H1 (cell line): ENCODE data around the gene CAPN8. TPM values are rescaled to one million over a fixed set of nuclear protein-coding genes. Genes with fewer than 3 reads are reported as not detected.
A peak's percentile ranks its signal among the peaks of the same experiment; 100 is the strongest.

Experiments used
- CTCF ChIA-PET: fragments of 300-600 bp; sonication (Branson Sonifier 250); formaldehyde crosslinking; loops from one replicate; lab custom pipeline; 2021; ENCODE audit not compliant: partially characterized antibody; lab: Charles Lee
- POLR2A ChIA-PET: fragments of 300-600 bp; sonication (Branson Sonifier 250); formaldehyde crosslinking; loops from one replicate; lab custom pipeline; 2021; ENCODE audit warnings: inconsistent platforms; ENCODE audit not compliant: partially characterized antibody; lab: Charles Lee
- DNase-seq, 2 experiments: peaks; one replicate each; pipeline versions ENCODE4 v3.0.0 to v3.0.0-alpha.2; 2010 to 2022; ENCODE audit warnings: low spot score in 2 of 2, low read depth in 1 of 2, mixed read lengths in 1 of 2
- FAIRE-seq: peaks from 2 replicates; lab custom pipeline; 2011; peaks lifted over from hg19 to GRCh38; lab: Jason Lieb, UNC
- H2AFZ ChIP-seq: 2 replicates; pipeline ENCODE4 v1.8.1; 2012; ENCODE audit warnings: low read length, inconsistent platforms
- H2AK5ac ChIP-seq: 2 replicates; pipeline ENCODE4 v1.6.1; 2013; ENCODE audit warnings: low read depth, low read length
- H2BK120ac ChIP-seq: replicated peaks from 2 replicates; pipeline ENCODE3; 2013; ENCODE audit warnings: low read depth, low read length, inconsistent platforms
- H2BK12ac ChIP-seq: 2 replicates; pipeline ENCODE4 v1.6.1; 2013; ENCODE audit warnings: low read depth, low read length
- H2BK15ac ChIP-seq: 2 replicates; pipeline ENCODE4 v1.6.1; 2013; ENCODE audit warnings: low read length
- H2BK20ac ChIP-seq: 2 replicates; pipeline ENCODE4 v1.6.1; 2013; ENCODE audit warnings: low read length
- H2BK5ac ChIP-seq: 2 replicates; pipeline ENCODE4 v1.6.1; 2013; ENCODE audit warnings: low read depth, low read length
- H3K14ac ChIP-seq: 2 replicates; pipeline ENCODE4 v1.6.1; 2013; ENCODE audit warnings: inconsistent platforms; ENCODE audit not compliant: insufficient read length
- H3K18ac ChIP-seq: 2 replicates; pipeline ENCODE4 v1.6.1; 2013; ENCODE audit warnings: low read length; ENCODE audit errors: extremely low read depth
- H3K23ac ChIP-seq: 2 replicates; pipeline ENCODE4 v1.6.1; 2013; ENCODE audit warnings: inconsistent platforms; ENCODE audit not compliant: insufficient read length
- H3K23me2 ChIP-seq: 2 replicates; pipeline ENCODE4 v1.6.1; 2013; ENCODE audit warnings: low read depth, low read length
- H3K27ac ChIP-seq: 2 replicates; pipeline ENCODE4 v1.6.1; 2011; ENCODE audit warnings: low read depth, low read length, inconsistent platforms
- H3K27me3 ChIP-seq, 4 experiments: replicated peaks in 1 of 4; 1 replicate in 1 of 4; 2 replicates in 3 of 4; pipeline versions ENCODE4 v1.6.1 to v1.8.1; 2011 to 2013; ENCODE audit warnings: low read length in 3 of 4, mild to moderate bottlenecking in 3 of 4, inconsistent platforms in 2 of 4, mixed read lengths in 2 of 4, moderate library complexity in 1 of 4; ENCODE audit not compliant: control insufficient read depth in 3 of 4, insufficient read depth in 3 of 4; ENCODE audit errors: extremely low read depth in 1 of 4
- H3K36me3 ChIP-seq, 4 experiments: 2 replicates each; pipeline versions ENCODE4 v1.6.1 to v1.8.1; 2011 to 2013; ENCODE audit warnings: mild to moderate bottlenecking in 4 of 4, low read length in 3 of 4, moderate library complexity in 2 of 4, control low read depth in 1 of 4, inconsistent platforms in 1 of 4; ENCODE audit not compliant: insufficient read depth in 4 of 4, control insufficient read depth in 2 of 4
- H3K4ac ChIP-seq: replicated peaks from 2 replicates; pipeline ENCODE3; 2013; ENCODE audit warnings: low read length, low read depth, mixed read lengths, inconsistent platforms; ENCODE audit not compliant: insufficient read length
- H3K4me1 ChIP-seq, 4 experiments: replicated peaks in 1 of 4; 1 replicate in 1 of 4; 2 replicates in 3 of 4; pipeline versions ENCODE4 v1.6.1 to v1.8.1; 2011 to 2013; ENCODE audit warnings: low read length in 3 of 4, inconsistent platforms in 2 of 4, mixed read lengths in 1 of 4; ENCODE audit not compliant: insufficient read depth in 4 of 4, control insufficient read depth in 3 of 4
- H3K4me2 ChIP-seq, 2 experiments: 2 replicates each; pipeline versions ENCODE4 v1.6.1 to v1.8.1; 2011 to 2013; ENCODE audit warnings: low read depth in 2 of 2, low read length in 2 of 2, control low read depth in 1 of 2, inconsistent platforms in 1 of 2, mild to moderate bottlenecking in 1 of 2; ENCODE audit not compliant: insufficient read depth in 1 of 2
- H3K4me3 ChIP-seq, 4 experiments: fragments of 200-600, 300-600 bp in 1 of 4; sonication (generic), shearing (Covaris generic), sonication (Bioruptor Twin) in 1 of 4; 2 replicates each; pipeline versions ENCODE4 v1.5.1 to v1.8.1; 2011 to 2016; ENCODE audit warnings: low read length in 4 of 4, low read depth in 3 of 4, control low read depth in 2 of 4, inconsistent platforms in 2 of 4, mild to moderate bottlenecking in 2 of 4, mixed read lengths in 1 of 4, moderate library complexity in 1 of 4; ENCODE audit not compliant: insufficient read depth in 2 of 4; ENCODE audit errors: extremely low read depth in 1 of 4
- H3K56ac ChIP-seq: replicated peaks from 2 replicates; pipeline ENCODE3; 2013; ENCODE audit warnings: low read depth, mild to moderate bottlenecking, mixed read lengths, low read length, inconsistent platforms; ENCODE audit not compliant: insufficient read length
- H3K79me1 ChIP-seq: 2 replicates; pipeline ENCODE4 v1.6.1; 2013; ENCODE audit warnings: low read depth, low read length, control low read depth
- H3K79me2 ChIP-seq, 2 experiments: 2 replicates each; pipeline versions ENCODE4 v1.6.1 to v1.8.1; 2012 to 2013; ENCODE audit warnings: low read length in 2 of 2, mild to moderate bottlenecking in 2 of 2, inconsistent platforms in 1 of 2; ENCODE audit not compliant: insufficient read depth in 2 of 2, control insufficient read depth in 1 of 2
- H3K9ac ChIP-seq, 4 experiments: replicated peaks in 1 of 4; 1 replicate in 1 of 4; 2 replicates in 3 of 4; pipeline versions ENCODE4 v1.6.1 to v1.8.1; 2011 to 2013; ENCODE audit warnings: low read depth in 3 of 4, low read length in 3 of 4, control low read depth in 2 of 4, mild to moderate bottlenecking in 2 of 4, moderate library complexity in 2 of 4, inconsistent platforms in 1 of 4; ENCODE audit errors: extremely low read depth in 1 of 4
- H3K9me3 ChIP-seq, 2 experiments: 2 replicates each; pipeline versions ENCODE4 v1.6.1 to v1.8.1; 2012 to 2013; ENCODE audit warnings: mild to moderate bottlenecking in 2 of 2, moderate library complexity in 2 of 2, control low read depth in 1 of 2, inconsistent platforms in 1 of 2, low read depth in 1 of 2, low read length in 1 of 2, mixed read lengths in 1 of 2; ENCODE audit not compliant: insufficient read depth in 2 of 2
- H4K20me1 ChIP-seq, 2 experiments: replicated peaks in 1 of 2; 2 replicates each; pipeline versions ENCODE3 to v1.8.1; 2011 to 2013; ENCODE audit warnings: inconsistent platforms in 2 of 2, low read length in 2 of 2, mild to moderate bottlenecking in 1 of 2; ENCODE audit not compliant: insufficient read depth in 2 of 2, control insufficient read depth in 1 of 2
- H4K5ac ChIP-seq: 2 replicates; pipeline ENCODE4 v1.6.1; 2013; ENCODE audit warnings: low read length, low read depth, mixed read lengths, inconsistent platforms; ENCODE audit not compliant: insufficient read length
- H4K8ac ChIP-seq: 2 replicates; pipeline ENCODE4 v1.8.0; 2013; ENCODE audit warnings: mild to moderate bottlenecking, moderate library complexity, low read length, inconsistent platforms; ENCODE audit not compliant: insufficient read depth; ENCODE audit errors: extremely low read depth
- H4K91ac ChIP-seq: replicated peaks from 2 replicates; pipeline ENCODE3; 2013; ENCODE audit warnings: low read length, mixed read lengths, inconsistent platforms; ENCODE audit not compliant: insufficient read length
- EGR1 ChIP-seq: IDR thresholded peaks from 2 replicates; pipeline ENCODE4 v1.6.1; 2011; ENCODE audit warnings: low read depth, low read length, borderline replicate concordance
- PHF8 ChIP-seq: fragments of 200-600 bp; sonication (generic); conservative IDR thresholded peaks from 2 replicates; pipeline ENCODE4 v1.7.1; 2012; ENCODE audit warnings: low read depth, mild to moderate bottlenecking, inconsistent platforms, low read length, moderate library complexity
- SAP30 ChIP-seq: fragments of 300-600 bp; sonication (generic); IDR thresholded peaks from 2 replicates; pipeline ENCODE4 v1.7.1; 2012; ENCODE audit warnings: low read length, moderate library complexity, mild to moderate bottlenecking, inconsistent platforms; ENCODE audit not compliant: insufficient read depth, insufficient replicate concordance
- TAF7 ChIP-seq: optimal IDR thresholded peaks from 2 replicates; pipeline ENCODE3; 2011; ENCODE audit warnings: low read depth, mild to moderate bottlenecking, inconsistent platforms, low read length, moderate library complexity, borderline replicate concordance
- WGBS, 2 experiments: shearing (Covaris generic) in 1 of 2; methylation state at CpG; one replicate each; pipeline versions ENCODE4 v1.1.6 to v1.1.7; 2013 to 2015; ENCODE audit warnings: low lambda C conversion rate in 2 of 2, mixed read lengths in 2 of 2, inconsistent platforms in 1 of 2, low coverage in 1 of 2, missing lambda C conversion rate in 1 of 2; ENCODE audit not compliant: insufficient replicate concordance in 2 of 2, insufficient coverage in 1 of 2, insufficient read length in 1 of 2; ENCODE audit errors: extremely low coverage in 1 of 2, missing lambda C conversion rate in 1 of 2; 5-methylcytosine and 5-hydroxymethylcytosine counted together
- polyA plus RNA-seq, 7 experiments: library from polyadenylated mRNA; depleted of rRNA in 3 of 7; stranded (reverse) in 5 of 7; unstranded in 2 of 7; fragments of >200 nt in 5 of 7; fragments of 200-250 nt in 2 of 7; gene quantifications; 1 replicate in 5 of 7; 2 replicates in 1 of 7; 4 replicates in 1 of 7; pipeline versions ENCODE4 v1.2.1 to v1.2.3, GENCODE V29; 2011 to 2013; ENCODE audit warnings: missing spikeins in 2 of 7, mixed read lengths in 2 of 7
- total RNA-seq: library from RNA; stranded (reverse); fragmentation: NEBNext Ultra II Directional; extraction: Animal tissue kit (Norgen Biotek cat#: 25700); gene quantifications from 2 replicates; pipeline ENCODE4 v1.2.1, GENCODE V29; 2021
- TF ChIP-seq, protein P1 (sequence below): IDR thresholded peaks from 2 replicates; pipeline ENCODE4 v1.6.1; 2012; ENCODE audit warnings: low read length, inconsistent platforms
- TF ChIP-seq, protein P2 (sequence below), 3 experiments: IDR thresholded peaks; 1 replicate in 2 of 3; 2 replicates in 1 of 3; pipeline versions ENCODE4 v1.5.1 to v1.6.1; 2011; ENCODE audit warnings: low read length in 3 of 3, mild to moderate bottlenecking in 3 of 3, inconsistent platforms in 2 of 3, low read depth in 1 of 3, moderate library complexity in 1 of 3; ENCODE audit not compliant: insufficient read depth in 1 of 3; ENCODE audit errors: control extremely low read depth in 1 of 3

Gene CAPN8
- total and polyA plus RNA-seq, 2 of the 8 experiments (the other 6 are each of a cell fraction or from before 2014, with no cell fraction given), result 0.20 to 0.26 TPM

DNA sequence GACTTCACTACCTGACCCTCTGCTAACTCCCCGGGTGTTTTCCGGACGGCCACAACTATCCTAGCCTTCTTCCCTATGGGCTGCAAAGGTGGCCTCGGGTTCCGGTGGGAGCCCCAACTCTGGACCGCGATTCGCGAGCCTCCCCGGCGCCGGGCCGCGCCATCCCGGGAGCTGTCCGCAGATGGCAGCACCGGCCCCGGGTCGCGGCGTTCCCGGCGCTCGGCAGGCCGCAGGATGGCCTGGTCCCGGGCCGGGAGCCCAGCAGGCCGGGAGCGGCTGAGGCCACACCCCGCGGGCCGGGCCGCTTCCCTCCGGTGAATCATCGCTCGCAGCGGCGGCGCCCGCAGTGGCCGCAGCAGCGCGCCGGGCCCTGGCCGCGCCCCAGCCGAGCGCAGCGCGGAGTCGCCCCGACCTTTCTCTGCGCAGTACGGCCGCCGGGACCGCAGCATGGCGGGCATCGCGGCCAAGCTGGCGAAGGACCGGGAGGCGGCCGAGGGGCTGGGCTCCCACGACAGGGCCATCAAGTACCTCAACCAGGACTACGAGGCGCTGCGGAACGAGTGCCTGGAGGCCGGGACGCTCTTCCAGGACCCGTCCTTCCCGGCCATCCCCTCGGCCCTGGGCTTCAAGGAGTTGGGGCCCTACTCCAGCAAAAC is 46.8 kb upstream of the CAPN8 start, which contains the start of gene CAPN2:
CAPN2 (plus strand) TSS at position 346 of the 656 bp plus-strand sequence; CDS start at position 448, 102 bp downstream.
- Histone ChIP-seq H3K4ac (no peak within 1 kb of the TSS), H2BK12ac (no peak within 1 kb of the TSS), H2BK120ac (no peak within 1 kb of the TSS), H3K56ac (peak within 1 kb of the TSS; percentile 40), H3K36me3 (no peaks in the 10 kb centered on the region), H3K23me2 (peaks cover 8% of the 10 kb centered on the region; the same call in 1 of the 2 replicates), H3K9ac (peak within 1 kb of the TSS; percentile 31 to 76 (median 67)), H2BK15ac (peak within 1 kb of the TSS; percentile 61; the same call in 1 of the 2 replicates), H4K20me1 (peaks cover 0 to 2% of the 10 kb centered on the region in 2 experiments), H3K14ac (peak within 1 kb of the TSS; percentile 54), H2AK5ac (no peak within 1 kb of the TSS), H3K27ac (no peak within 1 kb of the TSS; the same call in 1 of the 2 replicates), H2AFZ (peak within 1 kb of the TSS; percentile 82; the same call in 1 of the 2 replicates), H4K5ac (no peak within 1 kb of the TSS), H3K79me2 (no peaks in the 10 kb centered on the region), H3K4me3 (peak within 1 kb of the TSS; percentile 58 to 76 (median 62)), H3K4me2 (peak within 1 kb of the TSS; percentile 82 to 84), H3K4me1 (peaks cover 3 to 10% (median 7%) of the 10 kb centered on the region in 4 experiments), H3K18ac (peak within 1 kb of the TSS; percentile 81), H3K27me3 (peaks cover 0 to 50% (median 38%) of the 10 kb centered on the region in 4 experiments; a peak in 6 of 7 replicates), H4K91ac (peak within 1 kb of the TSS; percentile 68), H2BK5ac (no peak within 1 kb of the TSS), H3K9me3 (no peaks in the 10 kb centered on the region), H3K79me1 (no peaks in the 10 kb centered on the region), H2BK20ac (no peak within 1 kb of the TSS), H4K8ac (peak within 1 kb of the TSS; percentile 89), H3K23ac (no peak within 1 kb of the TSS)
- FAIRE-seq (no peak), DNase-seq (peak in 1 of 2 experiments; percentile 83)
- 1% methylated on average over 57 of the region's 74 CpGs; no CpG with 5 or more reads in 1 of the 2 experiments for WGBS, 2 experiments
- CTCF ChIA-PET, result interaction anchor here (0.6 to 5.2 kb wide), 12 partner anchors 15 to 339 kb away, joined by 3 to 50 read pairs (median 3); no protein-coding TSS in a partner anchor
- POLR2A ChIA-PET, result interaction anchor here (1.0 to 2.4 kb wide), 6 partner anchors 17 to 133 kb away, joined by 3 to 10 read pairs (median 5); partner anchors contain the start of gene TP53BP2
- TF ChIP-seq, protein P1, sequence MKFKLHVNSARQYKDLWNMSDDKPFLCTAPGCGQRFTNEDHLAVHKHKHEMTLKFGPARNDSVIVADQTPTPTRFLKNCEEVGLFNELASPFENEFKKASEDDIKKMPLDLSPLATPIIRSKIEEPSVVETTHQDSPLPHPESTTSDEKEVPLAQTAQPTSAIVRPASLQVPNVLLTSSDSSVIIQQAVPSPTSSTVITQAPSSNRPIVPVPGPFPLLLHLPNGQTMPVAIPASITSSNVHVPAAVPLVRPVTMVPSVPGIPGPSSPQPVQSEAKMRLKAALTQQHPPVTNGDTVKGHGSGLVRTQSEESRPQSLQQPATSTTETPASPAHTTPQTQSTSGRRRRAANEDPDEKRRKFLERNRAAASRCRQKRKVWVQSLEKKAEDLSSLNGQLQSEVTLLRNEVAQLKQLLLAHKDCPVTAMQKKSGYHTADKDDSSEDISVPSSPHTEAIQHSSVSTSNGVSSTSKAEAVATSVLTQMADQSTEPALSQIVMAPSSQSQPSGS, result no peak
- TF ChIP-seq, protein P2, sequence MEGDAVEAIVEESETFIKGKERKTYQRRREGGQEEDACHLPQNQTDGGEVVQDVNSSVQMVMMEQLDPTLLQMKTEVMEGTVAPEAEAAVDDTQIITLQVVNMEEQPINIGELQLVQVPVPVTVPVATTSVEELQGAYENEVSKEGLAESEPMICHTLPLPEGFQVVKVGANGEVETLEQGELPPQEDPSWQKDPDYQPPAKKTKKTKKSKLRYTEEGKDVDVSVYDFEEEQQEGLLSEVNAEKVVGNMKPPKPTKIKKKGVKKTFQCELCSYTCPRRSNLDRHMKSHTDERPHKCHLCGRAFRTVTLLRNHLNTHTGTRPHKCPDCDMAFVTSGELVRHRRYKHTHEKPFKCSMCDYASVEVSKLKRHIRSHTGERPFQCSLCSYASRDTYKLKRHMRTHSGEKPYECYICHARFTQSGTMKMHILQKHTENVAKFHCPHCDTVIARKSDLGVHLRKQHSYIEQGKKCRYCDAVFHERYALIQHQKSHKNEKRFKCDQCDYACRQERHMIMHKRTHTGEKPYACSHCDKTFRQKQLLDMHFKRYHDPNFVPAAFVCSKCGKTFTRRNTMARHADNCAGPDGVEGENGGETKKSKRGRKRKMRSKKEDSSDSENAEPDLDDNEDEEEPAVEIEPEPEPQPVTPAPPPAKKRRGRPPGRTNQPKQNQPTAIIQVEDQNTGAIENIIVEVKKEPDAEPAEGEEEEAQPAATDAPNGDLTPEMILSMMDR (IDR thresholded peaks at IDR 0.05; ENCODE audit: control extremely low read depth in 1 of 3, insufficient read depth in 1 of 3, low read depth in 1 of 3, low read length in 3 of 3), result peak; percentile 67 to 85 (median 68)
- TF ChIP-seq TAF7, result no peak
- TF ChIP-seq PHF8, result peak; percentile 41; the same call in 1 of the 2 replicates
- no peak for TF ChIP-seq SAP30
- no peak for TF ChIP-seq EGR1
